Osteoblast (primary cell): ENCODE data around the gene TOLLIP. TPM values are rescaled to one million over a fixed set of nuclear protein-coding genes. Genes with fewer than 3 reads are reported as not detected.

ENCODE experiments used
- DNase-seq: peaks from one replicate; pipeline ENCODE4 v3.0.0; 2011; ENCODE audit warnings: low spot score, mixed read lengths; ENCODE audit not compliant: insufficient read length; ENCODE audit errors: missing footprints
- H2AFZ ChIP-seq: 2 replicates; pipeline ENCODE4 v1.6.0; 2011; ENCODE audit warnings: mild to moderate bottlenecking, low read length
- H3K27ac ChIP-seq: 2 replicates; pipeline ENCODE4 v1.5.1; 2011; ENCODE audit warnings: mild to moderate bottlenecking, low read depth, low read length, moderate library complexity
- H3K27me3 ChIP-seq: 2 replicates; pipeline ENCODE4 v1.6.0; 2012; ENCODE audit warnings: mild to moderate bottlenecking, control low read depth, inconsistent platforms, low read length, moderate library complexity; ENCODE audit not compliant: insufficient read depth
- H3K36me3 ChIP-seq: 2 replicates; pipeline ENCODE4 v1.5.1; 2011; ENCODE audit warnings: mild to moderate bottlenecking, low read length, control low read depth, moderate library complexity; ENCODE audit not compliant: insufficient read depth
- H3K4me1 ChIP-seq: 2 replicates; pipeline ENCODE4 v1.5.1; 2011; ENCODE audit warnings: mild to moderate bottlenecking, low read length, control low read depth, moderate library complexity; ENCODE audit not compliant: insufficient read depth
- H3K4me2 ChIP-seq: 2 replicates; pipeline ENCODE4 v1.6.0; 2011; ENCODE audit warnings: mild to moderate bottlenecking, low read length; ENCODE audit not compliant: insufficient read depth
- H3K4me3 ChIP-seq: fragments of 200-600 bp; sonication (generic); 3 replicates; pipeline ENCODE4 v1.5.1; 2012; ENCODE audit warnings: mild to moderate bottlenecking, low read length, inconsistent platforms; ENCODE audit not compliant: insufficient read depth
- H3K79me2 ChIP-seq: 2 replicates; pipeline ENCODE4 v1.6.0; 2012; ENCODE audit warnings: mild to moderate bottlenecking, low read length, control low read depth, inconsistent platforms; ENCODE audit not compliant: insufficient read depth
- H3K9me3 ChIP-seq: 2 replicates; pipeline ENCODE4 v1.5.1; 2011; ENCODE audit warnings: low read depth, low read length, control low read depth
- H4K20me1 ChIP-seq: 2 replicates; pipeline ENCODE4 v1.6.0; 2012; ENCODE audit warnings: mild to moderate bottlenecking, low read length, control low read depth; ENCODE audit not compliant: insufficient read depth
- total RNA-seq: library from RNA; depleted of rRNA; stranded (reverse); fragments of >200 nt; gene quantifications from 2 replicates; pipeline ENCODE4 v1.2.3, GENCODE V29; 2012
- TF ChIP-seq, protein P1 (sequence below): IDR thresholded peaks from 2 replicates; pipeline ENCODE4 v1.5.1; 2011; ENCODE audit warnings: mild to moderate bottlenecking, low read depth, low read length, moderate library complexity; ENCODE audit errors: extremely low read depth

Gene TOLLIP
- total RNA-seq, 1 donor: 30.8 TPM

DNA sequence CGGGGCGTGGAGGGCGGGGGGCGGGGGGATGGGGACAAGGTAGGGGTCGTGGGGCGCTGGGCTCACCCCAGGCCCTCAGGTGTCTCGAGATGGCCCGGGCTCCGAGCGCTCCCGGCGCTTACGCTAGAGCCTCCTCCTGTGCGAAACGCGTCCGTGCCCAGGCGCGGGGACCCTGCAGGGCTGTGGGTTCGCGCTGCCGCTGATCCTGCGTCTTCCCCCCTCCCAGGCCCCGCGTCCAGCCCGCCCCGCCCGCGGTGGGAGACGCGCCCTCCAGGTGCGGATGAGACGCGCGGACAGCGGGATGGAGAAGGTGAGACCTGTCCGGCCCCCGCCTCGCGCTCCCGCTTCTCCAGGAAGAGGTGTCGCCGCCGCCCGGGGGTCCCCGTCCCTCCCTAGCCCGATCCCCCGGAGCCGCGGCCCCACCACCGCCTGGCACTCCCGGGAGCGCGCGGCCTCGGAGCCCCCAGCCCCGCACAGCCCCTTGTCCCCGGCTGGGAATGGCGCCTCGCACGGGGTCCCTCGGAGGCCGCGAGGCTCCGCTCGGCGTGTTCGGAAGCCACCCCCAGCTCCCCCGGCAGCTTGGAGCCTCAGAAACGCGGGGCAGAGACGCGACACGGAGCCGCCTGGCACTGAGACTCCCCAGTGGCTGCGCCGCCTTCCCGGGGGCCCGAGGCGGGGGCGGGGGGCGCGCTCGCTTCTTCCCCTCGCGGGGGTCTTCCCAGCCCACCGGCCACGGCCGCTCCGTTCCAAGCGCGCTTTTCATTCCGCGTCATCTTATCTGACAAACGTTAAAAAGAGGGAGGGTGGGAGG lies 27.6 kb upstream of the TOLLIP start:
- H3K27me3 ChIP-seq: no peaks in the 10 kb centered on the region
- no peaks in the 10 kb centered on the region for H3K36me3 ChIP-seq
- no peak overlapping the region for H3K4me3 ChIP-seq
- H2AFZ ChIP-seq: no peak overlapping the region
- no peak overlapping the region for H3K4me2 ChIP-seq
- TF ChIP-seq, protein P1, sequence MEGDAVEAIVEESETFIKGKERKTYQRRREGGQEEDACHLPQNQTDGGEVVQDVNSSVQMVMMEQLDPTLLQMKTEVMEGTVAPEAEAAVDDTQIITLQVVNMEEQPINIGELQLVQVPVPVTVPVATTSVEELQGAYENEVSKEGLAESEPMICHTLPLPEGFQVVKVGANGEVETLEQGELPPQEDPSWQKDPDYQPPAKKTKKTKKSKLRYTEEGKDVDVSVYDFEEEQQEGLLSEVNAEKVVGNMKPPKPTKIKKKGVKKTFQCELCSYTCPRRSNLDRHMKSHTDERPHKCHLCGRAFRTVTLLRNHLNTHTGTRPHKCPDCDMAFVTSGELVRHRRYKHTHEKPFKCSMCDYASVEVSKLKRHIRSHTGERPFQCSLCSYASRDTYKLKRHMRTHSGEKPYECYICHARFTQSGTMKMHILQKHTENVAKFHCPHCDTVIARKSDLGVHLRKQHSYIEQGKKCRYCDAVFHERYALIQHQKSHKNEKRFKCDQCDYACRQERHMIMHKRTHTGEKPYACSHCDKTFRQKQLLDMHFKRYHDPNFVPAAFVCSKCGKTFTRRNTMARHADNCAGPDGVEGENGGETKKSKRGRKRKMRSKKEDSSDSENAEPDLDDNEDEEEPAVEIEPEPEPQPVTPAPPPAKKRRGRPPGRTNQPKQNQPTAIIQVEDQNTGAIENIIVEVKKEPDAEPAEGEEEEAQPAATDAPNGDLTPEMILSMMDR: no peak
- H3K79me2 ChIP-seq: no peaks in the 10 kb centered on the region
- H3K4me1 ChIP-seq: peaks cover 6% of the 10 kb centered on the region
- H3K9me3 ChIP-seq: peaks cover 3% of the 10 kb centered on the region
- no peak for DNase-seq
- no peaks in the 10 kb centered on the region for H4K20me1 ChIP-seq
- H3K27ac ChIP-seq: no peak overlapping the region

DNA sequence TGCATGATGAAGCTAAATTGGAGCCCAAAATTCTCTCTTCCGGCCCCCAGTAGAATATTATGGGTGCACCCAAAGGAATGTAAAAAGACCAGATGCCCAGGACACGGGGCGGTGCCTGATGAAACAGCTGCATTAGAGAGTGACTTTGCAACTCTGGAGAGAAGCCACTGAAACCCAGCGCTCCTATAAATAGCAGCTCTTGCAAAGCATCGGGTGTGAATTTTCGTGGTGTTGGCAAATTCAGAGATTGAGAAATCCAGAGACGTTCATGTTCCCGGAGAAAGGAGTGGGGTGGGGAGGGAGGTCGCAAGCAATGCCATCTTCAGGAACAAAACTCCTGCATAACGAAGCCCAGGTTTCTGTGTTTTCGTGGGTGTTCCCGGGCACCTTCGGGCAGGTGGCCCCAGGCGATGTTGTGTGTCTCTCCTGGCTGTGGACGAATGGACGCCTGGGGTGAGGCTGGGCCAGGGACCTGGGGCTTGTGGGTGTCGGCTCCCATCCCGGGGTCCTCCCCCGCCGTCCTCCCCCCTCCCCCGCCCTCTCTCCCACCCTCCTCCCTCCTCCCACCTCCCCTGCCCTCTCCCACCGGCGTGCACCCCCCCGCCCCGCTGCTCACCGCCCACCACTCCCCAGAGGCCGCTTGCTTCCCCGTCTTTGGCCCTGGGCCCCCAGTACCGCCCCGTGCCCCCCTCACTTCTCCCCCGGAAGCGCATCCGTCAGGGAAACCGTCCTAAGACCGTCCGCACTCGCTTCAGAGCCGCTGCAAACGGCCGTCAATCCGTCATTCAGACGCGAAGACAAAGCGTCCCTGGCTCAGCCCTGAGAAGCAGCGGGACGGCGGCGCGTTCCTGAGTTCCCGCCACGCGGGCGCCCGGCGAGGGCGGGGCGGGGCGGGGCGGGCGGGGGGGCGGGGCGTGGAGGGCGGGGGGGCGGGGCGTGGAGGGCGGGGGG lies 26.7 kb upstream of the TOLLIP start:
- H2AFZ ChIP-seq: peak overlapping the region; percentile 75
- no peak overlapping the region for H3K27ac ChIP-seq
- H4K20me1 ChIP-seq: no peaks in the 10 kb centered on the region
- peaks cover 6% of the 10 kb centered on the region for H3K4me1 ChIP-seq
- H3K4me3 ChIP-seq: peak overlapping the region; percentile 66
- H3K27me3 ChIP-seq: no peaks in the 10 kb centered on the region
- no peaks in the 10 kb centered on the region for H3K36me3 ChIP-seq
- peak; percentile 93 for DNase-seq
- no peaks in the 10 kb centered on the region for H3K79me2 ChIP-seq
- peak overlapping the region; percentile 83 for H3K4me2 ChIP-seq
- peaks cover 3% of the 10 kb centered on the region for H3K9me3 ChIP-seq
- TF ChIP-seq, protein P1: no peak

DNA sequence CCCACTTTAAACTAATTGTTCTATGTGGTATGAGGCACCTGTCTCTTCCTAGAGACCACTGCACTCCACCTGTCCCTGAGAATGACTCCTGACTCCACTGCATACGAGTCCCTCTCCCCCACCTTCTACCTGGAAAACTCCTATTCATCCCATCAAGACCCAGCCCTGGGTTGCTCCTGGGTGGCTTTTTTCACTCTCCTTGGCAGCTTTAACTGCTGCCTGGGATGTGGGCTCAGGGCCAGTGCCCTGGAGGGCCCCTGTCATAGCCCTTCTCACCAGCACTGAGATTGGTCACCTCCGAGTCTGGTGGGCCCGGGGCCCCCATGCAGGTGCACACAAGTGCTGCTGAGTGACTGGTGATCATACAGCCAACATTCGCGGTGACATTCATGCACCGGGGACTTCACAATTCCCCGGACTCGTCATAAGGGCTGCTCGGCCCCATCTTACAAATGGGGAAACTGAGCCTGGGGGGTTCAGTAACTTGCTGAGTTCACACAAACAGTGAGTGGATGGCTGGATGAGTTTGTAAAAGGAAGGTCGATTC lies 25.9 kb upstream of the TOLLIP start:
- peak overlapping the region; percentile 66 for H3K4me3 ChIP-seq
- no peak for DNase-seq
- no peaks in the 10 kb centered on the region for H3K79me2 ChIP-seq
- peak overlapping the region; percentile 83 for H3K4me2 ChIP-seq
- H3K9me3 ChIP-seq: peaks cover 3% of the 10 kb centered on the region
- no peaks in the 10 kb centered on the region for H4K20me1 ChIP-seq
- TF ChIP-seq, protein P1: no peak
- H3K27ac ChIP-seq: no peak overlapping the region
- H3K27me3 ChIP-seq: peaks cover 4% of the 10 kb centered on the region
- peaks cover 6% of the 10 kb centered on the region for H3K4me1 ChIP-seq
- H2AFZ ChIP-seq: no peak overlapping the region
- no peaks in the 10 kb centered on the region for H3K36me3 ChIP-seq
